Measurements from ENCODE around the gene ARFGAP2.

The ARFGAP2 gene

GRCh38 chr11:47132981-47133380, 43.7 kb downstream of the ARFGAP2 start:
- no peak overlapping the region for H3K27ac ChIP-seq (ENCODE audit: low read depth, low read length)
- H3F3A ChIP-seq (ENCODE audit: insufficient read depth) = no peaks in the 10 kb centered on the region
- H3K4me2 ChIP-seq (ENCODE audit: low read depth, low read length, poor library complexity, severe bottlenecking) = no peak overlapping the region
- no peaks in the 10 kb centered on the region for H3K9me3 ChIP-seq (ENCODE audit: insufficient read depth, low read length)
- H2AFZ ChIP-seq (ENCODE audit: low read depth, low read length, severe bottlenecking) = no peak overlapping the region
- H3K27me3 ChIP-seq (ENCODE audit: low read length) = no peaks in the 10 kb centered on the region
- H3K36me3 ChIP-seq (ENCODE audit: low read length) = no peaks in the 10 kb centered on the region
- no peaks in the 10 kb centered on the region for H4K20me1 ChIP-seq (ENCODE audit: low read depth, low read length)
- no peaks in the 10 kb centered on the region for H3K9me2 ChIP-seq (replicated peaks; ENCODE audit: insufficient read depth, low read length)
- H3K4me3 ChIP-seq (ENCODE audit: insufficient read depth, low read length, poor library complexity, severe bottlenecking) = no peak overlapping the region
- no peak overlapping the region for H3K9ac ChIP-seq (ENCODE audit: low read length)
- H3K79me2 ChIP-seq (ENCODE audit: insufficient read depth, low read length) = no peaks in the 10 kb centered on the region
- TF ChIP-seq EZH2phosphoT487 (conservative IDR thresholded peaks at IDR 0.05; ENCODE audit: low read length) (no peak), CTCF (IDR thresholded peaks at IDR 0.05; ENCODE audit: insufficient read depth, low read length, poor library complexity, severe bottlenecking) (no peak)

GRCh38 chr11:47132490-47132889, 44.2 kb downstream of the ARFGAP2 start:
- H3K27me3 ChIP-seq (ENCODE audit: low read length) = no peaks in the 10 kb centered on the region
- TF ChIP-seq EZH2phosphoT487 (conservative IDR thresholded peaks at IDR 0.05; ENCODE audit: low read length) (no peak), CTCF (IDR thresholded peaks at IDR 0.05; ENCODE audit: insufficient read depth, low read length, poor library complexity, severe bottlenecking) (no peak)
- no peak overlapping the region for H2AFZ ChIP-seq (ENCODE audit: low read depth, low read length, severe bottlenecking)
- H3K79me2 ChIP-seq (ENCODE audit: insufficient read depth, low read length) = no peaks in the 10 kb centered on the region
- no peak overlapping the region for H3K4me3 ChIP-seq (ENCODE audit: insufficient read depth, low read length, poor library complexity, severe bottlenecking)
- H3F3A ChIP-seq (ENCODE audit: insufficient read depth) = no peaks in the 10 kb centered on the region
- no peaks in the 10 kb centered on the region for H3K9me2 ChIP-seq (replicated peaks; ENCODE audit: insufficient read depth, low read length)
- H4K20me1 ChIP-seq (ENCODE audit: low read depth, low read length) = no peaks in the 10 kb centered on the region
- H3K27ac ChIP-seq (ENCODE audit: low read depth, low read length) = no peak overlapping the region
- H3K9ac ChIP-seq (ENCODE audit: low read length) = no peak overlapping the region
- H3K4me2 ChIP-seq (ENCODE audit: low read depth, low read length, poor library complexity, severe bottlenecking) = no peak overlapping the region
- H3K9me3 ChIP-seq (ENCODE audit: insufficient read depth, low read length) = no peaks in the 10 kb centered on the region
- H3K36me3 ChIP-seq (ENCODE audit: low read length) = no peaks in the 10 kb centered on the region

- H3K9me3 ChIP-seq (ENCODE audit: insufficient read depth, low read length) = no peaks in the 10 kb centered on the region
- no peaks in the 10 kb centered on the region for H3K79me2 ChIP-seq (ENCODE audit: insufficient read depth, low read length)
- H2AFZ ChIP-seq (ENCODE audit: low read depth, low read length, severe bottlenecking) = no peak overlapping the region
- H3K4me3 ChIP-seq (ENCODE audit: insufficient read depth, low read length, poor library complexity, severe bottlenecking) = no peak overlapping the region
- H3K9me2 ChIP-seq (replicated peaks; ENCODE audit: insufficient read depth, low read length) = no peaks in the 10 kb centered on the region
- no peaks in the 10 kb centered on the region for H3K36me3 ChIP-seq (ENCODE audit: low read length)
- no peak overlapping the region for H3K4me2 ChIP-seq (ENCODE audit: low read depth, low read length, poor library complexity, severe bottlenecking)
- no peaks in the 10 kb centered on the region for H4K20me1 ChIP-seq (ENCODE audit: low read depth, low read length)
- H3F3A ChIP-seq (ENCODE audit: insufficient read depth) = no peaks in the 10 kb centered on the region
- TF ChIP-seq CTCF (IDR thresholded peaks at IDR 0.05; ENCODE audit: insufficient read depth, low read length, poor library complexity, severe bottlenecking) (no peak), EZH2phosphoT487 (conservative IDR thresholded peaks at IDR 0.05; ENCODE audit: low read length) (no peak)
- H3K9ac ChIP-seq (ENCODE audit: low read length) = no peak overlapping the region
- no peak overlapping the region for H3K27ac ChIP-seq (ENCODE audit: low read depth, low read length)
- no peaks in the 10 kb centered on the region for H3K27me3 ChIP-seq (ENCODE audit: low read length)
Measured at GRCh38 chr11:47131136-47131535, 45.5 kb downstream of the ARFGAP2 start.

All from SU-DHL-6 (cell line).